ENCODE results near the gene PDS5B.
"Not testable (repeated sequence)": the region's sequence is repeated elsewhere in the genome, so short reads cannot be mapped to it uniquely, and the experiment has no call there.

The PDS5B gene

GRCh38 chr13:32811297-32811800 is 225.1 kb downstream of the PDS5B start:
- TF ChIP-seq ZFX (IDR thresholded peaks at IDR 0.05; ENCODE audit: borderline replicate concordance): no peak
- TF ChIP-seq, protein P1, sequence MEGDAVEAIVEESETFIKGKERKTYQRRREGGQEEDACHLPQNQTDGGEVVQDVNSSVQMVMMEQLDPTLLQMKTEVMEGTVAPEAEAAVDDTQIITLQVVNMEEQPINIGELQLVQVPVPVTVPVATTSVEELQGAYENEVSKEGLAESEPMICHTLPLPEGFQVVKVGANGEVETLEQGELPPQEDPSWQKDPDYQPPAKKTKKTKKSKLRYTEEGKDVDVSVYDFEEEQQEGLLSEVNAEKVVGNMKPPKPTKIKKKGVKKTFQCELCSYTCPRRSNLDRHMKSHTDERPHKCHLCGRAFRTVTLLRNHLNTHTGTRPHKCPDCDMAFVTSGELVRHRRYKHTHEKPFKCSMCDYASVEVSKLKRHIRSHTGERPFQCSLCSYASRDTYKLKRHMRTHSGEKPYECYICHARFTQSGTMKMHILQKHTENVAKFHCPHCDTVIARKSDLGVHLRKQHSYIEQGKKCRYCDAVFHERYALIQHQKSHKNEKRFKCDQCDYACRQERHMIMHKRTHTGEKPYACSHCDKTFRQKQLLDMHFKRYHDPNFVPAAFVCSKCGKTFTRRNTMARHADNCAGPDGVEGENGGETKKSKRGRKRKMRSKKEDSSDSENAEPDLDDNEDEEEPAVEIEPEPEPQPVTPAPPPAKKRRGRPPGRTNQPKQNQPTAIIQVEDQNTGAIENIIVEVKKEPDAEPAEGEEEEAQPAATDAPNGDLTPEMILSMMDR (IDR thresholded peaks at IDR 0.05): no peak

GRCh38 chr13:32821149-32821688 is 235.0 kb downstream of the PDS5B start:
- H3K27ac ChIP-seq: no peak overlapping the region
- TF ChIP-seq ZFX (IDR thresholded peaks at IDR 0.05; ENCODE audit: borderline replicate concordance): no peak
- TF ChIP-seq, protein P1 (IDR thresholded peaks at IDR 0.05): no peak

More at GRCh38 chr13:32811297-32811800, 225.1 kb downstream of the PDS5B start:
- H3K27ac ChIP-seq: no peak overlapping the region

- TF ChIP-seq ZFX (IDR thresholded peaks at IDR 0.05; ENCODE audit: borderline replicate concordance): no peak
- TF ChIP-seq, protein P1 (IDR thresholded peaks at IDR 0.05): no peak
- H3K27ac ChIP-seq: no peak overlapping the region
Measured at GRCh38 chr13:32822771-32823170, 236.5 kb downstream of the PDS5B start.

DNA sequence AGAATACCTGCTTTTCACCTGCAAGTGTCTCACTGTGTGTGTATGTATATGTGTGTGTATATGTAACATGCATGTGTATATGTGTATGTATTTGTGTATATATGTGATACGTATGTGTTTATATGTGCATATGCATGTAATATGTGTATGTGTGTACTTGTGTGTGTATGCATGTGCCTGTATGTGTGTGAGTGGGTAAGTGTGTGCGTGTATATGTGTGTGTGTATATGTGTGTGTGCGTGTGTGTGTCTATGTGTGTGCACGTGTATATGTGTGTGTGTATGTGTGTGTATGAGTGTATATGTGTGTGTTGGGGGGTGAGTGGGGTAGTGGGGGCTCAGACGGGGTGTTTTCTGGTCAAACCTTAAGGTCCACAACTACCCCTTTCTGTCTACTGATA is 237.3 kb downstream of the PDS5B start:
- TF ChIP-seq, protein P1 (IDR thresholded peaks at IDR 0.05): no peak
- no peak for TF ChIP-seq ZFX (IDR thresholded peaks at IDR 0.05; ENCODE audit: borderline replicate concordance)
- H3K27ac ChIP-seq: no peak overlapping the region

GRCh38 chr13:32824061-32824460 is 237.8 kb downstream of the PDS5B start:
- H3K27ac ChIP-seq: no peak overlapping the region
- TF ChIP-seq, protein P1 (IDR thresholded peaks at IDR 0.05): no peak
- TF ChIP-seq ZFX (IDR thresholded peaks at IDR 0.05; ENCODE audit: borderline replicate concordance): no peak

GRCh38 chr13:32824675-32825074 is 238.4 kb downstream of the PDS5B start:
- TF ChIP-seq, protein P1 (IDR thresholded peaks at IDR 0.05): no peak
- no peak for TF ChIP-seq ZFX (IDR thresholded peaks at IDR 0.05; ENCODE audit: borderline replicate concordance)
- no peak overlapping the region for H3K27ac ChIP-seq

DNA sequence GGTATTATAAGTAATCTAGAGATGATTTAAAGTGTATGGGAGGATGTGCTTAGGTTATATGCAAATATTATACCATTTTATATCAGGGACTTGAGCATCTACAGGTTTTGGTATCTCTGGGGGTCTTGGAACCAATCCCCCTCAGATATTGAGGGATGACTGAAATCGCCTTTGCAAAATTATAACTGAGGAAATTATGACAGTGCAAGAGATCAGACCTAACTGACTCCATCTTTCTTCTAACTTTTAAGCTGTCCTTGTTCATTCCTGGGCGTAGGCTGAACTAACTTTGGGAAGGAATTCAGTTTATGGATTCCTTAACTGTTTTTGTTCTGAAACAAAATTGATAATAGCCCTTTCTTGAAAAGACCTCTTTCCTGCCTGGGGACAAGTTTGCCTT is 239.2 kb downstream of the PDS5B start:
- TF ChIP-seq, protein P1 (IDR thresholded peaks at IDR 0.05): no peak
- no peak overlapping the region for H3K27ac ChIP-seq

DNA sequence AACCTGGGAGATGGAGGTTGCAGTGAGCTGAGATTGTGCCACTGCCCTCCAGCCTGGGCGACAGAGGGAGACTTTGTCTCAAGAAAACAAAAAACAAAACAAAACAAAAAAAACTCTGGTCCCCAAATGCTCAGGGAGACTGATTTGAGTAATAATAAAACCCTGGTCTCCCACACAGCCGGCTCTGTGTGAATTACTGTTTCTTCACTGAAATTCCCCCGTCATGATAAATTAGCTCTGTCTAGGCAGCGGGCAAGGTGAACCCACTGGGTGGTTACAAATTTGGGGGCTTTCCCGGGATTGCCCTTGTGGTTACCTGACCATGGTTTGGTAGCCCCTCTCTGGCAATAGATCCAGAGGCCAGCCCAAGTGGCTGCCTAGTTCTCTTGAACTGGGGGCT is 240.1 kb downstream of the PDS5B start:
- H3K27ac ChIP-seq: not testable (repeated sequence)

Data from 22Rv1 (cell line).